ENCODE measurements around the gene RALGAPB.

Gene RALGAPB

GRCh38 chr20:38617830-38618196, 145.2 kb downstream of the RALGAPB start:
- no peak for DNase-seq

- no peak for DNase-seq
These were observed 147.8 kb downstream of the RALGAPB start for GRCh38 chr20:38620441-38620840.

- DNase-seq: no peak
These were observed 150.4 kb downstream of the RALGAPB start for GRCh38 chr20:38623061-38623460.

GRCh38 chr20:38624084-38624483, 151.4 kb downstream of the RALGAPB start:
- DNase-seq: no peak

- no peak for DNase-seq
These were observed 153.3 kb downstream of the RALGAPB start for GRCh38 chr20:38625896-38626295.

GRCh38 chr20:38626921-38627659, 154.4 kb downstream of the RALGAPB start:
- DNase-seq: no peak
